GM19043 (cell line): Measurements from ENCODE around the gene PGBD5.

ENCODE experiments used
- ATAC-seq: cut with Tn5 transposase; IDR thresholded peaks from one replicate; pipeline ENCODE4 v1.9.1; 2021; ENCODE audit warnings: low read depth; ENCODE audit not compliant: unreplicated experiment

PGBD5 gene

DNA sequence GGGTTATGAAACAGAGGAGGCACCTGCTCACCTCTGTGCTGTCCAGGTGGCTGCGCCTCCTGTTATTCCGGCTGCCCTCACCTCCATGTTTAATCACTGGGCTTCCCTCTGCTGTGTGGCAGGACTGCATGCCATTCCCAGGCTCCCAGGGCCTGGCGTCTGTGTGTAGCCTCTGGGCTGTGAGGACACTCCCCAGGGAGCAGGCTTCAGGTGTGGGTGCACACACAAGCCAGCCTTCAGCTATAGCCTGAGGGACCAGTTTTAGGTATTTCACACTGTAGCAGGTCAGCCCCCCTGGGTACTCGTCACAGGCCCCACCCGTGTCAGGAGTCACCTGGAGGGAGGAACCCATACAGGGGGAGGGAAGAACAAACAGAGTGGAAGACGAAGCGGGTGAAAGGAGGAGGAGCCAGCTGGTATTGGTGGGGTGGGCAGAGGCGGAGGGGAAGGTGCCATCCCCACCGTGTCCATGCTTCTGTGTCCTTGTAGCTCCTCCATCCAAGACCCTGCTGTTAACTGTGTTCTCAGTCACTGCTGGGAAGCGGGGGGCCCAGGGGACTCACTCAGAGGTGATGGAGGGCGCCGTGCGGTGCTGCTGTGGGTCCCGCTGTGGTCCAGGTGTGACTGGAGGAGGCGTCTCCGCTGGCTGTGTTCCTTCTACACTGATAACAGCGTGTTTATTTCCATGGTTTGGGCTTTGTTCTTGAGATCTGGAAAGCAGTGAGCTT, 158.6 kb downstream of the PGBD5 start:
- ATAC-seq = no peak

DNA sequence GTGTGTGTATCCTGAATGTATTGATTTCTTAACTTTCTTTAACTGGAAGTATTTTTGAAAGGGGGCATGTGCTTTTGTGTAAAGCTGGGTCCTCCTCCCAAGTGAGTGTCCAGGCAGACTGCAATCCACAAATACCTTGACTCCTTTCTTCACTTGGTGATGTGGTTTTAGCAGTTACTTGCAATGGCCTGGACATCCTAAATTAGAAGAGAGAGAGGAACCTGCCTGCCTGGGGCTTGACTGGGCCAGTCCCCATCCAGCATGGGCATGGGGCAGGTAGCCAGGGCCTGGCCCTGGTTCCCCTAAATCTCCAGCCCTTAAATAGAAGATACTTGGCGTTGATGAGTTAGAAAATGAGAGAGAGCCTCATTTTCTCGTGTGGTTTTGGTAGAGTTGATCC, 159.7 kb downstream of the PGBD5 start:
- ATAC-seq = no peak

DNA sequence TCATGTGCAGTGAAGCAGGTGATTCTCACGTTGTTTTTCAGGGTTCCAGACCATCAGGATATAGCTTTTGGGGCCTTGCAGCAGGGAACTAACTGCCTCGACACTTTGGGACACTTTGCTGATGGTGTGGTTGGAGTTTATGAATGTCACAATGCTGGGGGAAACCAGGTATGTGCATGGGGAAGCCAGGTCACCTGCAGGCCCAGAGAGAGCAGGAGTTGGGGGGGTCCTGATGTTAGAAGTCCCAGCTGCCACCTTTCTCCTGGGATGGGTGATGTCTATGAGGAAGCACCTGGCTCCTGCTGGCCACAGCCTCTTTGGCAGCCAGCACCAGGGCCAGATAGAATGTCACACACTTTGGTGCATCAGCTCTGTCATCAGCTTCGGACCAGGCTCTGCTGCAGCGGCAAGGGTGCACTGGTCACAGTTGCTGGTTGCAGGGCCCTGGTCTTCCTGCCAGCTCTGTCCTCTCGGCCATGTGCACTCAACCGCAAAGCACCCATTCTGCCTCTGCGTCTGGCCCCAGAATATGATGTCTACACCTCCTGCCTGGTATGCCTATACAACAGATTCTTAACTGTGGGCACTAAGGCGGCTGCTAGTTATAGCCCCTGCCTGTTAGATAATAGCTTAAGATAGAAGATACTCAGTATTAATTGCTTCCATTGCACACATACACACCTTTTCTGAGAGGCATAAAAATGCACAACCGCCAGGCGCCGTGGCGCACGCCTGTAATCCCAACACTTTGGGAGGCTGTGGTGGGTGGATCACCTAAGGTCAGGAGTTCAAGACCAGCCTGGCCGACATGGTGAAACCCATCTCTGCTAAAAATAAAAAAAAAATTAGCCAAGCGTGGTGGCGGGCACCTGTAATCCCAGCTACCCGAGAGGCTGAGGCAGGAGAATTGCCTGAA, 160.7 kb downstream of the PGBD5 start:
- ATAC-seq = no peak
